Measurements from ENCODE around the gene NARF.
A peak's percentile ranks its signal among the peaks of the same experiment; 100 is the strongest.

Gene NARF

DNA sequence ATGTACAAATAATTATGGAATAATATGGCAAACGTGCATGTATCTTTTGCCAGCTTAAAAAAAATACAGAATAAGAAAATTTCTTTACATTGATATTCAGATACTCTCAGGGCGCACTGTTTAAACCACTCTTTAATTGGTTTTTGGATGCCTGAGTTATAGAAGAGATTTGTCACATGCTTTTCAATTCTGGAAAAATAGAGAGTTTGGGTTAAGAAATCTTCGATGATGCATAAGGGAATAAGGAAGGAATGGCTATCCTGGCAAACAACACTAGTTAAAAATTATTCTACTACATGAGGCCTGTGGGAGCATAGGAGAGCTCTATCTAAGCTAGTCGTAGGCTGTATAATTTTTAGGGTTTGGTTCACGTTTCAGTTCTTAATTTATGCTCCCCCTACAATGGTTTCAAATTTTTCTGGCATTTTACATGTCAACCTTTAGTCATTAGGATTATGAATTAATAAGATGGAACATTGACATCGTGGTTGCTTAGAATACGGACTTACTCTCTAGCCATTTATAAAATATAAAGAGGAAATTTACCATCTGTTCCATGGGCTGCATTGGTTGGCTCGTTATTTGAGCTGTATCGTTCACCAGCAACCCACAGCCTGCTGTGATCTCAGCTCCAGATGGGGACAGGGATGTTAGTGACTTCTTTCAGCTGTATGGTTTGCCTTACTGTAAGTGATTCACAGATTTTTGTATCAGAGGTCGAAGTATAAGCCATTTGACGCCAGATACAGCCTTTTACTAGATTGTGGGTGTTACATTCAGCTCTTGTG lies 15.9 kb downstream of the NARF start:
- DNase-seq (ENCODE audit: low spot score), result no peak

GRCh38 chr17:82475458-82475857 lies 16.9 kb downstream of the NARF start:
- no peak for DNase-seq (ENCODE audit: low spot score)

DNA sequence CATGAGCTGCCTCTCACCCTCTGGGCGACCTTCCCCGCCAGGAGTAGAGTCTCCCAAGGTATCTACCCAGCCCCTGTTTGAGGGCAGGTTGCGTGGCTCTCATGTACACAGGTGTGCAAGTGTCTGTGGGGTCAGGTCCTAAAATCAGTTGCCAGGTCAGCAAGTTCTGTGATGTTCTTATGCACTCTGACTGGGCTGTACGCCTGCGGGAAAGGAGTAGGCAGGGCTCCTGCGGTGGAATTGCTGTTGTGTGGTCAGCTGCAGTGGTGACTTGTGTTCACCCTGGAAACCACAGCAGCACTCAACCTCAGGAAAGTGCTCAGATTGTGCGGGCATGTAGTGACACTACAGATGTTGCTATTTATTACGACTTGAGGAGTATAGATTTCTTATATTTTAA lies 19.4 kb downstream of the NARF start:
- no peak for DNase-seq (ENCODE audit: low spot score)

- DNase-seq (ENCODE audit: low spot score), result no peak
Observed at GRCh38 chr17:82479602-82480001, 21.1 kb downstream of the NARF start.

- no peak for DNase-seq (ENCODE audit: low spot score)
Observed at GRCh38 chr17:82480318-82480717, 21.8 kb downstream of the NARF start.

GRCh38 chr17:82483204-82483660 lies 24.7 kb downstream of the NARF start:
- DNase-seq (ENCODE audit: low spot score), result no peak

DNA sequence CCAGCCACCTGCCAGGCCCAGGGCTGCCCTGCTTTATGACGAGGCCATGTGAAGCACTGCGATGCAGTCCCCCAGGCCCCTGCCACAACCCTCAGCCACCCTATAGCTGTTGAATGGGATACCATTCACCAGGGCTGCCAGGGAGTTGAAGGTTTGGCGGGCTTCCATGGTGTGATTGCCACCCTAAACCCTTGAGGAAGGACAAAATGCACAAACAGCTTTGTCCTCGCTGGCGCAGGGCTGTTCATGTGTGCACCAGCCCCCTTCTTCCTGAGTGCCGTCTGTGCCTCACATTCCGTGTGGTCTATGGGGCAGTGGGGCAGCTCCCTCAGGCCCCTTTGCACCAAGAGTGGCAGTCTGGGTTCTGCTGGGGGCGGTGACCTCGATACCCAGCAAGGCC lies 25.3 kb downstream of the NARF start:
- no peak for DNase-seq (ENCODE audit: low spot score)

GRCh38 chr17:82486231-82487094 lies 27.9 kb downstream of the NARF start:
- DNase-seq (ENCODE audit: low spot score), result no peak

DNA sequence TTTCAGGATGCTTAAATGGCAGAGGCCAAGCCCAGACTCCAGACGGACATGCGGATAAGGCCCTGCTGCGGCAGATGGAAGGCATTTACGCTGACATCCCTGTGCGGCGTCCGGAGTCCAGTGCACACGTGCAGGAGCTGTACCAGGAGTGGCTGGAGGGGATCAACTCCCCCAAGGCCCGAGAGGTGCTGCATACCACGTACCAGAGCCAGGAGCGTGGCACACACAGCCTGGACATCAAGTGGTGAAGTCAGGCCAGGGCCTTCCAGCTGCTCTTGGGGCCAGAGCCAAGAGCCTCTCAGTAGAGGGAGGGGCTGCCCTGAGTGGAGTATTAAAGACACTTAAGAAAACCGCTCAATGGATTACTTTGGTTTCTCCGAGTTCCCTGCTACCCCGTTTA lies 29.4 kb downstream of the NARF start:
- no peak for DNase-seq (ENCODE audit: low spot score)

DNA sequence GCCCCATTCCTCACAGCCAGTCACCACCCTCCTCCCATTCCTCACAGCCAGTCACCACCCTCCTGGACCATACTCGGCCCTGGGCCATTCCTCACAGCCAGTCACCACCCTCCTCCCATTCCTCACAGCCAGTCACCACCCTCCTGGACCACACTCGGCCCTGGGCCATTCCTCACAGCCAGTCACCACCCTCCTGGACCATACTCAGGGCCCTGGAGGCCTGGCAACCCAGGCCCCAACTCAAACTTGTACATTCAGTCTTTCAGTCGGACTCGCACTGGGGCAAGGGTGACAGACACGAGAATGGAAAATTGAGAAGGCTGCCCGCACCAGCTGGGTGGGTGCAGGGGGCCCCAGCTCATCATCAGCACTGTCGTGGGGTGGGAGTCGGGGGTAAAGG lies 30.6 kb downstream of the NARF start:
- DNase-seq (ENCODE audit: low spot score), result no peak

DNA sequence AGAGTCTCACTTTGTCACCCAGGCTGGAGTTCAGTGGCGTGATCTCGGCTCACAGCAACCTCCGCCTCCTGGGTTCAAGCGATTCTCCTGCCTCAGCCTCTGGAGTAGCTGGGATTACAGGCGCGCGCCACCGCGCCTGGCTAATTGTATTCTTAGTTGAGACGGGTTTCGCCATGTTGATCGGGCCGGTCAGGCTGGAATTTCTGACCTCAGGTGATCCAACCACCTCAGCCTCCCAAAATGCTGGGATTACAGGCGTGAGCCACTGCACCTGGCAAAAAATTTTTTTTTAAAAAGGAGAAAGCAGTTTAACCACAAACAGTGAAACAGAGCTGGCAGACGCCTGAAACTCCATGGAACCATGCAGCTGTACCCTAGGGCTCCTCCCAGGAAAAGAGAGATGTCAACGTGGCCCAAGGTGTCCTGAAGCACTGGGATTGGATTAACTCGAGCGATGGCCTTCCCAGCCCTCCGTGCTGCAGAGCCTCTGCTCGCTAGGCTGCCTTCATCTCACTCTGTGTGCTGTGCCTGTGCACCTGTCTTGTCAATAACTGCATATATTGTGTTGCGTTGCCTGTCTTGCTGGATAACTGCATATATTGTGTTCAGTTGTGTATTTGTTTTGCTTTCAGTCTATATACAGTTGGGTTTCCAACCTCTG lies 31.4 kb downstream of the NARF start:
- no peak for DNase-seq (ENCODE audit: low spot score)

GRCh38 chr17:82490512-82491195 lies 32.1 kb downstream of the NARF start:
- no peak for DNase-seq (ENCODE audit: low spot score)

GRCh38 chr17:82491196-82491530 lies 32.6 kb downstream of the NARF start:
- no peak for DNase-seq (ENCODE audit: low spot score)

GRCh38 chr17:82491533-82491932 lies 33.0 kb downstream of the NARF start:
- DNase-seq (ENCODE audit: low spot score), result no peak

- DNase-seq (ENCODE audit: low spot score), result no peak
Observed at GRCh38 chr17:82492643-82493225, 34.2 kb downstream of the NARF start.

- no peak for DNase-seq (ENCODE audit: low spot score)
Observed at GRCh38 chr17:82493226-82493781, 34.8 kb downstream of the NARF start.

GRCh38 chr17:82494236-82495055 lies 35.9 kb downstream of the NARF start:
- DNase-seq (ENCODE audit: low spot score), result peak; percentile 93

- DNase-seq (ENCODE audit: low spot score), result no peak
Observed at GRCh38 chr17:82495844-82496528, 37.4 kb downstream of the NARF start.

DNA sequence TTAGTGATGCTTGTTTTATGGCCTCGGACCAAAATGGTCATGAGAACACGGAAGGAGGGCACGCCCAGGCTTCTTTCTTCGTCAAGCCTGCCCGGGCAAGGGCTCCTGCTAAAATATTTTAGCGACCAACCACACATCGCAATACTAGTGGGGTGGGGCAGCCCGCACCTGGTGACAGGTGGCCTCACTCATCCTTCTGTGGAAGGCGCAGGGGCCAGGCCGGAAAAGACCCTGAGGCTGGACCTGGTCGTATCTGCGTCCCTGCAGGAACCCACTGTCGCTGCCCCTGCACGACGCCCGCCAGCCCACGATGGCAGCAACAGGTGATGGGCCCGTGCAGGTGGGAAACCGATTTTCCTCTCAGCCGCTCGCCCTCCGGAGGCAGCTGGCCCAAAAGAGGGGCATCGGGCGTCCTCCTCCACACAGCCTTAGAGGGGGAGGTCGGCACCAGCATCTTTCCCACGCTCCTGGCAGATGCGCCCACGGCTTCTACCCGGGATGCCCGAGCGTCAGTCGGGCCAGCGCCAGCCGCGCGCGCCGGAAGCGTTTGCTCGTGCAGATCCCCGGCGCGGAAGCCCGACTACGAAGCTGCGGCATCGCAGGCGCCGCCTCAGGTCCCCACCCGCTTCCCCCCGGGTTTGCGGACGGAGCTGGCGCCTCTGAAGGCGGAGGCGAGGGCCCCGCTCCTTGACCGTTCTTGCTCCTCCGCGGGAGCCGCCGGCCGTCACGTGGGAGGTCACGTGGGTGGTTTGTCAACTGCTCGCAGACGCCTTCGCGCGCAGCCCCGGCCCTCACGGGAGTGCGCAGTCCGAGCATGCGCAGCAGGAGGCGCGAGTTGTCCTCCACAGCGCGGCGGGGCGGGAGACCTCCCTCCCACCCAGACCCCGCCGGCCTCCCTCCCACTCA lies 38.2 kb downstream of the NARF start:
- peak; percentile 87 for DNase-seq (ENCODE audit: low spot score)
